HG02938 (cell line): ENCODE data around the gene PPM1L.
"Not testable (repeated sequence)": the region's sequence is repeated elsewhere in the genome, so short reads cannot be mapped to it uniquely, and the experiment has no call there.

Source experiments
- ATAC-seq: cut with Tn5 transposase; IDR thresholded peaks from one replicate; pipeline ENCODE4 v1.9.1; 2021; ENCODE audit warnings: mild to moderate bottlenecking, moderate library complexity; ENCODE audit not compliant: unreplicated experiment

The PPM1L gene

DNA sequence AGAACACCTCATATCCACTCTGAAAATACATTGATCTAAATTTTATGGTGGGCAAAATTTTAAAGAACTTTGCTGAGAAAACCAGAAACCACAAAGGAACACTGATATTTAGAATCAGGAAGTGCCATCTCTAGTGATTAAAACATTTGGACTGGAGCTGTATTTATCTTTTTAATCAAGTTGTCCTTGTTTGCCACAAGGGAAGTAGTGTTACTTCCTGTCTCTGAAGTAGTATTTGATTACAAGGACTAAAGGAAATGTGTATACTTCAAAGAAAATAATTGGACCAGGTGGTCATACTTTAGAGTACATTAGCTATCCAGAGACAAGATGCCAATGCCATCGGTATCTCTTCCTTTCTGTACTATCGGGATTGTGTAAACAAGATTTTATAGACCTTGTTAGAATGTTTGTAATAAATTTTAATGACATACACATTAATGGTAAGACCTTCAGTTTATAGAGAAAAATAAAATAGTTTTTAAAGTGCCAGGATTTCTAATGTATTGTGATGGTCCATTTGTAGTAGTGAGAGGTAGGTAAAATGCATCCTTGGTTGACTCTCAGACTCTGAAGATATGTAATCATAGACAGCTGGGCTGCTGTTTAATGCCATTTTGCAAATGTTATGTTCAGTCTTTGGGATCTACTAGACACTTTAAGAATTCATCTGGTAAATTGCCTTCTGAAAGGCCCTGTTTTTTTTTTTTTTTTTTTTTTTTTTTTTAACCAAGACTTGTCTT is 217.2 kb downstream of the PPM1L start:
- no peak for ATAC-seq

DNA sequence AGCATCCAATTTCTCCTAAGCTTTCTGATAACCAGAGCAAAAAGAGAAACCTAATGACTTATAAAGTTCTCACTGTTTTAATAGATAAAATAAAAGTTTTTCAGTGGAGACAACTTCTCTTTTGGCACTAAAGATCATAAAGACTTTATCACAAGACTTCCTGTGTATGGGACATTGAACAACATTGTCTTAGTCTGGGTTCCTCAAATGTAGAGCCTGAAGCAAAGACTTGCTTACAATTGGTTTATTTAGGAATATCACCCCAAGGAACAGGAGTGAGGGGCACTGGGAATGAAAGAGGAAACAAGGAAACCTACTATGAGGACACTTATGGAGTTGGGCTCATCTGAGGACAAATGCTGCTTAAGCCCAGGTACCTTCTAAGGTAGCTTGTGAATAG is 221.7 kb downstream of the PPM1L start:
- no peak for ATAC-seq

DNA sequence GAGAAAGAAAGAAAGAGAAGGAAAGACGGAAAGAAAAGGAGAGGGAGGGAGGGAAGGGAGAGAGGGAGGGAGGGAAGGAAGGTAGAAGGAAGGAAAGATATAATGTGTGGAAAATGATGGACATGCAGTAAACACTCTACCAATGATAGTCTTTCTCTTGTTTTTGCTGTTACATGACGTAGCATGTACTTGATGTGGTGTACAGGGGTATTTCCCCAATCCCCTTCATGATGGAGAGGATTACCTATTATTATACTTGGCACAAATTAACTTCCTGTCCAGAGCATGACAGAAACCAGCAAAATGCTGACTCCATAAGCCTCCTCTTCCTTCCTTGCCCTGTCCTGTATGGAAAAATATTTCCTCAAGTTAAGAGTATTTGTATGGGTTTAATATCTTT is 224.7 kb downstream of the PPM1L start:
- peak; percentile 62 for ATAC-seq

DNA sequence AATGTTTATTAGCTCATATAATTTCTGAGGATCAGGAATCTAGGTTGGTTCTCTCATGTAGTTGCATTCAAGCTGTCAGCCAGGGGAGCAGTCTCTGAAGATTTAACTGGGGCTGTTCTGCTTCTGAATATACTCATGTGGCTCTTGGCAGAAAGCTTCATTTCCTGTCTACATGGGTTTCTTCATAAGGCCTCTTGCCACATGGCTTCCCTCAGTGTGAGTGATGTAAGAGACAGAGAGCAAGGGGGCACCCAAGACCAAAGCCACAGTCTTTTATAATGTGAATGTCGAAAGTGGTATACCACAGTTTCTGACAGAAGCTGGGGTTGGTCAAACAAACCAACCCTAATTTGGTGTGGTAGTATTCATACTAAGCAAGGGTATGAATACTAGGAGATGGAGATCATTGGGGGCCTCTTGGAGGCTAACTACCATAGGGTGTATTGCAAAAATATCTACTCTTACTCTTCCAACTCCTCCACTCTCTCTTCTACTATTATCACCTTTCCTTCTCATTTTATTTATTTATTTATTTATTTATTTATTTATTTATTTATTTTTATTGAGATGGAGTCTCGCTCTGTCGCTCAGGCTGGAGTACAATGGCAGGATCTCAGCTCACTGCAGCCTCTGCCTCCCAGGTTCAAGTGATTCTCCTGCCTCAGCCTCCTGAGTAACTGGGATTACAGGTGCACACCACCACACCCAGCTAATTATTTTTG is 225.3 kb downstream of the PPM1L start:
- ATAC-seq, result peak; percentile 91

DNA sequence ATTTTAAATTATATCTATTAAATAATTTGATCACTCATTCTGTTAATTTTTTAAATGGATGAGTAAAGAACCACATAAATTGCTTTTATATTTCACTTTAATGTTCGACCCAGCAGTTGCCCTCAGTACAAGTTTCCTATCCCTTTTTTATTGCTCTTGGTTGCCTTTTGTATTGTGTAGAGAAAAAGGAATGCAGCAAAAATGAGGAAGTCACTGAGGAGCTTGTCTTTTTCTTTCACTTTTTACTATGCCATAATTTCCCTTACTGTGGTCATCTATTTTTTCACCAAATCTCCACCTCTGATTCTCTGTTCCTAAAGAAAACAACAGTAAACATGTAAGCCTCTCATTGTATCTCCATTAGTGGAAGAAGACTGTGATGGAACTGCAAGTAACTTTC is 226.5 kb downstream of the PPM1L start:
- no peak for ATAC-seq

DNA sequence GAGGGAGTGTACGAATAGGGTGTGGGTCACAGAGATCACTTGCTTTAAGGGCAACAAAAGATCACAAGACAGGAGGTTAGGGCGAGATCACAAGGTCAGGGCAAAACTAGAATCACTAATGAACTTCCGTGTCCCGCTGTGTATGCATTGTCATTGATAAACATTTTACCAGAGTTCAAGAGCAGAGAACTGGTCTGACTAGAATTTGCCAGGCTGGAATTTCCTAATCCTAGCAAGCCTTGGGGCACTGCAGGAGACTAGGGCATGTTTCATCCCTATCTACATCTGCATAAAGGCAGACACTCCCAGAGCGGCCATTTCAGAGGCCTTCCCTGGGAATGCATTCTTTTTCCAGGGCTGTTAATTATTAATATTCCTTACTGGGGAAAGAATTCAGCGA is 227.9 kb downstream of the PPM1L start:
- ATAC-seq, result not testable (repeated sequence)

DNA sequence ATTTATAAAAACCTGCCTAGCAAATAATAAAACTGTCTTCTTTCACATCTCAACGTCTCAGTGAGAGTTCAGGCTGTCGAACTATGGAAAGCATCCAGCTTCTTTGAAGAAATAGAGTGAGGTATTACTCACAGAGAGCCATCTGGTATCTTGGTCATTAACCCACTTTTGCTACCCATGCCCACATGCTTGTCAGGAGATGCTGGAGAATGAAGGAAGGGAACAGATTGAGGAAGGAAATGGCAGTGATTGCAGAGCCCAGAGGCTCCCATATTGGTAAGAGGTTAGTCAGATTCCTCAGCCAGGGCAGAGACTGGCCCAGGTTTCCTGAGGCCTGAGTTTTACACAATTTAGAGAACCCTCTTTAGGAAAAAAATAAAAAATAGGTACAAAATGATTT is 230.0 kb downstream of the PPM1L start:
- ATAC-seq, result no peak

DNA sequence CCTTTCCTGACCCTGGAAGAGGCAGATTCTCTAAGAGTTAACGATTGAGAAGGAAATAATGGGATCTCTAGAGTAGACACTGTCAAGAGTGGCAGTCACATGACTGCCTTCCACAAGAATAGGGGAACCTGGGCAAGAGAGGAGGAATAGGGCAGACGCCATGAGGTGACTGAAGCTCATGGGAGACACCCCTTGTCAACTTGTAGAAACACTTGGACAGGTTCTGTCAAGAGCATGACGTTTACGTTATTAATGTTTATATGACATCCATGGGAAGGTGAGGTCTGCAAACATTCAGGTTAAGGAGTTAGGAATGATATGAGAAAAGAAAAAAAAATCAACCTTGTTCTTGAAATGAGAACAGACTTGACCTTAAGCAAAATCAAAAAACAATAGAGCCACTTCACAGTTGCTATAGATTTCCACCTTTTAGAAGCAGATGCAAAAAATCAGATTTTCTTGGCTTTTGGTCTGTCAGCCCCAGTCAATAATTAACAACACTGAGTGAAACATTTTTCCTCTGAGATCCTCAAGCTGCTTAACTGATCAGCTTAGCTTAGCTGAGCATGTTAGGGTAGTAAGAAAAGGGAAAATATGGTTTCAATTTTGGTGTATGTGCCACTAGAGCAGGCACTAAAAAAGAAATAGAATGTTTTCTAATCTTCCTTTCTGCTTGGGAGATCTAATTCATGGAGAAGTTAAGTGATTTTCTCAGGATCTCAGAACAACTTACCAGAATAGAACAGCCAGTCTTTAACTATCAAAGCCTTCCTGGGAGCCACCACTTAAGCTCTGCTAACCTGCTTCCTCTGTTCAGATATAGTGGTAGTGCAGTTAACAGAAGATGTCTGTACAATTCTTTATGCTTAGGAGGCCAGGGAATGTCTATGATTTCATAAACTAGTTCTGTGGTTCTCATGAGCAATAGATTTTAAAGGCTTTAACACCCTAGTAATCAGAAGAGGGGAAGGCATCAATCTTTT is 232.2 kb downstream of the PPM1L start:
- peak; percentile 63 for ATAC-seq

DNA sequence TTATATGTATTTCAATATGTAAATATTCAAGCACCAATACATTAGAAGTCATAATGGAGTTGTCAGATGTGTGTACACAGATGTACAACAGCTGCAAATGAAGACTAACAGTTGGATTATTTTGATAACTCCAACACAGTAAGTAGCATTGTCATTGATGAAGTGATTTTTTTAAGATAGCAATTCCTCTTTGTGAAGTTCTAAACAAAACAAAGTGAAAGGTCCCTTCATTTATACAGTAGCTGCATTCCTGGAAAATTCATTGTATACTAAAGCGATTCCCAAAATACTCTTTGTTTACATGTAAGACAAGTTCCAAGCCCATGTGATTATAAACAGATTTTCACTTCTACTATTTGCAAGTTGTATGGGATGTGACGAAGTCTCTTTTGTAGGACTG is 234.4 kb downstream of the PPM1L start:
- ATAC-seq, result no peak

DNA sequence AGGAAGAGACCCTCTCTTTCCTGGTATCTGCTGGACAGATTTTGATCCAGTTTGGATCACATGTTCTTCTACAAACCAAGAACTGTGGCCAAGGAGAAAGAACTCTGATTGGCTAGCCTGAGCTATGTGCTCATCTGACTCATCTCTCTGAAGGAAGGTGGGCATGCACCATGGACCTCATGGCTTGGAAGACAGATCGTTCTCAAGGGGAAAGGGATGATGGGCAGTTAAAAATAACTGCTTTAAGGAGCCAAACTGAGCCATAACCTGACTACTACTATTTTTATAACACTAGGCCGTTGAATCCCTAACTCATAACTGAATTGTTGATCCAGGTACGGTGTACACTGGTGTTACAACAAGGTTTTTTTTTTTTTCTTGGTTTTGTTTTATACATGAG is 236.7 kb downstream of the PPM1L start:
- ATAC-seq, result no peak

DNA sequence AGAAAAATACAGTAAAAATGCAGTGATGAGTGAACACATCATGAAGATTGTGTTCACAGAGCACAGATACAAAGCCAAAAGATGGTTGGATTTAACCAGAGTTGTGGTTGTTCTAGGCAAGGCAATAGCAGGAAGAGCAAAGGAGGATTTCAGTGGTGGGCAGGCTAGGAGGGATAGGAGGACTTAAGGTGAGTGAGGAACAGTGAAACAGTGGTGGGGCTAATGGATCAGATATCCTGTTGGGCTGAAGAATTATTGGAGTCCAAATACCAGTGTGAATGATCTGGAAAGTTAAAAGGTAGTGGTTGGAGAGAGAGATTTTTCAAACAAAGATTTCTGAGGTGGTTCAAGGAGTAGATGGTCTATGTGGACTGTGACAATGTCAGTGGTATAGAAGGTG is 240.8 kb downstream of the PPM1L start:
- no peak for ATAC-seq

DNA sequence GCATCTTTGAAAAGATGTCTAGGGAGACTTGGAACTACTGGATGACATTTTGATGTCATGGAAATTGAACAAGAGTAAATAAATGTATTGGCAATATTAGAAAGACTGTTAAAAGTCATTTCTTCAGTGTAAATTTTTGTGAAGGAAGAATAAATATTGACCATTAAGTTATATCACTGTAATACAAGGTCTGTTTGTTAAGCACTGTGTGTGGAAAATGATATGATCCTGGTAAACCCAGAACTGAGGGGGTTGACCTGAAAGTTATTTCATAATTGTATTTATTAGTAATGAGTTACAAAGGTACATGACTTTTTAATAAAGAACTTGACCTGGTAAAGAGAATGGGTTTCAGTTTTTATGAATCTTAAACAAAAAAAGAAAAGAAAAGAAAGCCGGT is 242.6 kb downstream of the PPM1L start:
- ATAC-seq, result no peak

DNA sequence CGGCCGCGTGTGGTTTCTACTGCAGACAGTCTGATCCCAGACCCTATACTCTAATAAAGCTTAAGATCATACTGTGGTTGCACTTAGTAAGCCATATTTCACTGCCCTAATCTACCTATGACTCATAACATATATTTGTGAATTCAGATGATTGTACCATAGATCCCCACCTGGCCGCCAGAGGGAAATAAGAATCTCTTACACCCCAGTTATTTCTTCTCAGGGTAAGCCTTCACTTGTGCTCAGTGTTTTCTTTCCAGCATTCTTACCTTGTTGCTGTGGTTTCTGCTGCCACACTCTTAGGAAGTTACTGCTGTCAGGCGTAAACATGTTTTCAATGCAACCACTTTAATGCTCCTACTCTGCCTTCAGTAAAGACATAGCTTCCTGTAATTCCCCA is 243.2 kb downstream of the PPM1L start:
- ATAC-seq, result no peak

DNA sequence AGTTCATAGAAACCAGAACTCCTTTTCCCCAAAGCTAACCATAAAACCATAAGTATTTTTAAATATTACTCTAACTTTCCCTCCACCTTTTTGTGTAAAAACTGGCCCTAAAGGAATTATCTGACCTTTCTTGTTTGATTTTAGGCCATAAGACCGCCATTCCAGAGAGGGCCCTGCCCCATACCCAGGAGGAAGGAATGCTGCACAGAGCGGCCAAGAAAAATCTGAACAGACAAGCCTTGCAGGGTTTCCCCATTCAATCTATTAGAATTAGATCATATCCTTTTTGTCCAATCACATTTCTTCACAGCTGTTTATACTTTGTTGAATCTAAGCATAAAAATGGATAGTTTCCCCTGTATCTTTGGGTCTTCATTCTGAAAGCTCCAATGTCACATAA is 252.1 kb downstream of the PPM1L start:
- ATAC-seq, result no peak

DNA sequence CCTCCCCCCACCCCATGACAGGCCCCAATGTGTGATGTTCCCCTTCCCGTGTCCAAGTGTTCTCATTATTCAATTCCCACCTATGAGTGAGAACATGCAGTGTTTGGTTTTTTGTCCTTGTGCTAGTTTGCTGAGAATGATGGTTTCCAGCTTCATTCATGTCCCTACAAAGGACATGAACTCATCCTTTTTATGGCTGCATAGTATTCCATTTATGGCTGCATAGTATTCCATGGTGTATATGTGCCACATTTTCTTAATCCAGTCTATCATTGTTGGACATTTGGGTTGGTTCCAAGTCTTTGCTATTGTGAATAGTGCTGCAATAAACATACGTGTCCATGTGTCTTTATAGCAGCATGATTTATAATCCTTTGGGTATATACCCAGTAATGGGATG is 254.1 kb downstream of the PPM1L start:
- ATAC-seq, result not testable (repeated sequence)

DNA sequence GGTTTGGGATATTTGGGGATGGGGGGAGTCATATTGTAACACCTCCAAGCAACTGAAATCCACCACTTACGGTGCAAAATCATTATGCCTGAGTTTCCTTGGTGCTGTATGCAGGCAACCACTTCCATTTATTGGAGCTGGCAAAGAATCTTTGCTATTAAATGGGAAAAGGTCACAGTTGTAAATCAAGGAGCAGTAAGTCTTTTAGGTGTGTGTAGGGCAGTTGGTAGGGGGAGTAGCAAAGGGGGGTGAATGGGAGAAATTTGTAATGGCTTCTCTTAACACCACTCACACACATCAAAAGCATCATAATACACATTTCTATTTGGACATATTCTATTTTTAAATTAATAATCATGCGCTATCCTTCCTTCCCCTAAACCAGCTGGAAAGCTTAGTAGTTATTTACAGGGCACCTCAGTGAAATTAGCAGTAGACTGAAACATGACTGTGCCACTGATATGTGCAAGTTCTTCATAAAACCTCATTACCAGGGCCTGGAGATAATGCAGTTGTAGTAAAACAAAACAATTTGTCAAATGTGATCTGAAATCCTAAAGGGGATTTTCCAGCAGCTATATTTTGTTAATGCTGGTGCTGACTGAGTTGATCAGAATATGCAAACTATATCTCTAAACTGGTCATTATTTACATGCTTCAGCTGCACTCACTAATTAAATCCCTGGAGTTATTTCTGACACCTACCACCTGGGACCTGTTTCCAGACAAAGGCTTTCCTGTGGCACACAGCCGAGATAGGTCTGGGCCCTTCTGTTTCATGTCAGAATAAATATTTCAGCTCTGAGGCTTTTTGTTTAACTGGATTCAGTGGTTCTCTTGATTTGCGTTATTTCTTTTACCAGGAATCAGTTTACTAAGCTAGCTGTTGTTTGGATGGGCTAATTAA is 259.1 kb downstream of the PPM1L start:
- ATAC-seq, result no peak

DNA sequence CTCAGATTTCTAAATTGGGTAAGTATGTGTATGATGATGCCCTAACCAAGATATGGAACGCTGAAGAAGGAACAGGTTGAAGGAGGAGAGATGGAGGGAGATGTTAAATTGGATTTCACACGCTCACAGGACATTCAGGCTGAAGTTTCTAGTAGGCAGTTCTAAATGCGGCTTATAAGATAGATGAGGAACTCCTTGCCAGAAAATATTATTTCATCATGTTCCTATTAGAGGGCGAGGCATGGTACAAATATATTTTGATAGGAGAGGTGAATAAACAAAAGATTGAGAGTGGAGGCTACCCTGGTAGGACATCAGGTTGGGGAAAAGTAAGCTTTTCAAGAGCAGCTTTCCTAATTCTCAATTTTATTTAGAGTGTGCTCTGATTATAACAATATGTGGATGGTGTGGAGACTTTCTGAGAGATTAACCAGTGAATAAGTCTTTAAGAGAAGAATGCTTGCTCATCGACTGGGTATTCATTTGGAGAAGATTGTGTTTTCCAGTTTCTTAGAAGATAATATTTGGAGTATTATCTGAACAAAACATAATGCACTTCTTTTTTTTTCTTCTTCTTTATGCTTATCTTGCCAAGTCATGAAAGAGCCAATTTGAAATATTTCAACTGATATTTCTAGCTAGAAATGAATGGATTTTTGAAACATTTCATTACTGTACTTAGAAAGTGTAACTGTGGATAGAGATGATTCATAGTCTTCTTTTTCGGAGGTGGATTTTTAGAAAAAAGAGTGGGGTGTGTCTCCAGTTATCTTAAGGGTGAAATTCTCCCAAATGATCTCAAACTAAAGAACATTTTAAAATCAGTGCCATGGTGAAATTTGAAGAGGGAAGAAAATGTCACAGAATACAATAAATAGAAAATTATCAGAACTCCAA is 260.6 kb downstream of the PPM1L start:
- no peak for ATAC-seq

DNA sequence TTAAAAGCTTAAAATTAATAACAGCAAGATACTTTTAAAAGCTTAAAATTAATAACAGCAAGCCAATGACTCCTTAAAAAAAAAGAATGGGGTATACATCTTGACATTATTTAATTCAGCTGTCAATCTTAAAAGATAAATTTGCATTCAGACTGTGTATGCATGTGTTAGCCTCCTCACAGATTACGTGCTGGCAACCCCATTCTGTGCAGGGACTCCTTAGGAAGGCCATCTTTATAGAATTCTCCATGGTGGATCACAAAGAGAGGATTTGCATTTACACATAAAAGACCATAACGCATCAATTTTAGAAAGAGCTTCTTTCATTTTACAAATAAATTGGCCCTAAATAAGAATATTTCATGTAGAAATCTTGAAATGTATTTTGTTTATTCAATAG is 261.9 kb downstream of the PPM1L start:
- ATAC-seq, result no peak

DNA sequence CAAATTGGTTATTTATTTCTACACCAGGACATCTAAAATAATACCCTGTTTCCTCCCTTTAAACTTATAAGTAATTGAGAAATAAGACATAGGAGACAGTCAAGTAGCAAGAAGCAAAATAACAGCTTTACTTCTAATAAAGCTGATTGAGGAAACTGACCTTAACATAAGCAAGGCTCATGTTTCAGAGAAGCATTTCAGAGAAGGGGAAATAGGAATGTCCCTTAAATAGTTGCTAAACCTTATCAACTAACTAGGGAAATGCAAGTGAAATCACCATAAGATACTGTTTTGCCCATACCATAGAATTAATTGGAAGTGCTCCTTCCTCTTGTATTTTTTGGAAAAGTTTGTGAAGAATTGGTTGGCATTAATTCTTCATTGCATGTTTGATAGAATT is 264.2 kb downstream of the PPM1L start:
- ATAC-seq, result no peak
